A673 (cell line): ENCODE measurements around the gene MIPOL1.

Experiments
- EZH2 ChIP-seq: fragments of 200-600 bp; sonication (generic); IDR thresholded peaks from 2 replicates; pipeline ENCODE4 v1.6.1; 2017; ENCODE audit warnings: borderline replicate concordance, low read depth, mild to moderate bottlenecking, mixed read lengths, antibody characterized with exemption, low read length; ENCODE audit not compliant: poor library complexity, severe bottlenecking
- TF ChIP-seq, protein P1 (sequence below): fragments of 300-800, 200-600 bp; sonication (generic); conservative IDR thresholded peaks from 2 replicates; pipeline ENCODE4 v1.5.1; 2017; ENCODE audit warnings: low read depth, mild to moderate bottlenecking, antibody characterized with exemption, low read length, moderate library complexity, mixed read lengths

- TF ChIP-seq, protein P1, sequence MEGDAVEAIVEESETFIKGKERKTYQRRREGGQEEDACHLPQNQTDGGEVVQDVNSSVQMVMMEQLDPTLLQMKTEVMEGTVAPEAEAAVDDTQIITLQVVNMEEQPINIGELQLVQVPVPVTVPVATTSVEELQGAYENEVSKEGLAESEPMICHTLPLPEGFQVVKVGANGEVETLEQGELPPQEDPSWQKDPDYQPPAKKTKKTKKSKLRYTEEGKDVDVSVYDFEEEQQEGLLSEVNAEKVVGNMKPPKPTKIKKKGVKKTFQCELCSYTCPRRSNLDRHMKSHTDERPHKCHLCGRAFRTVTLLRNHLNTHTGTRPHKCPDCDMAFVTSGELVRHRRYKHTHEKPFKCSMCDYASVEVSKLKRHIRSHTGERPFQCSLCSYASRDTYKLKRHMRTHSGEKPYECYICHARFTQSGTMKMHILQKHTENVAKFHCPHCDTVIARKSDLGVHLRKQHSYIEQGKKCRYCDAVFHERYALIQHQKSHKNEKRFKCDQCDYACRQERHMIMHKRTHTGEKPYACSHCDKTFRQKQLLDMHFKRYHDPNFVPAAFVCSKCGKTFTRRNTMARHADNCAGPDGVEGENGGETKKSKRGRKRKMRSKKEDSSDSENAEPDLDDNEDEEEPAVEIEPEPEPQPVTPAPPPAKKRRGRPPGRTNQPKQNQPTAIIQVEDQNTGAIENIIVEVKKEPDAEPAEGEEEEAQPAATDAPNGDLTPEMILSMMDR = no peak
- TF ChIP-seq EZH2 = no peak
Observed at GRCh38 chr14:37247791-37248461, 50.2 kb downstream of the MIPOL1 start.
